OCI-LY3 (cell line): ENCODE measurements around the gene AFTPH.

Experiments used
- EZH2phosphoT487 ChIP-seq: fragments of 200-600 bp; shearing (Covaris generic); IDR thresholded peaks from 2 replicates; pipeline ENCODE4 v1.6.1; 2018; ENCODE audit warnings: antibody characterized with exemption, mixed run types, low read depth
- TF ChIP-seq, protein P1 (sequence below): fragments of 200-600, 300-600 bp; sonication (generic); IDR thresholded peaks from 2 replicates; pipeline ENCODE4 v1.5.1; 2014; ENCODE audit warnings: antibody characterized with exemption, low read length, low read depth

DNA sequence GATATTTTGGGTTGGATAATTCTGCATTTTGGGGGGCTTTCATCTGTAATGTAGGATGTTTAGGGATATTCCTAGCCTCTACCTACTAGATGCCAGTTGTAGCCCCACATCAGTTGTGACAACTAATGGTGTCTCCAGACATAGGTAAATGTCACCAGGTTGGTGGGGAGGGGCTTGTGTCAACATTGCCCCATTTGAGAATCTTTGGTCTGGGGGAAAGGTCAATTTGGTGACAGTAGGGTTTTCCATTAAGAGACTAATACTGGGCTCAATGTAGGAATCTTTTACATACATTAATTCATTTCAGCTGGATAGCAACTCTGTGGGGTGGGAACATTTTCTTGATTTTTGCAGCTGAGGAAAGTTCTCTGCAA is 6.6 kb upstream of the AFTPH start:
- TF ChIP-seq, protein P1, sequence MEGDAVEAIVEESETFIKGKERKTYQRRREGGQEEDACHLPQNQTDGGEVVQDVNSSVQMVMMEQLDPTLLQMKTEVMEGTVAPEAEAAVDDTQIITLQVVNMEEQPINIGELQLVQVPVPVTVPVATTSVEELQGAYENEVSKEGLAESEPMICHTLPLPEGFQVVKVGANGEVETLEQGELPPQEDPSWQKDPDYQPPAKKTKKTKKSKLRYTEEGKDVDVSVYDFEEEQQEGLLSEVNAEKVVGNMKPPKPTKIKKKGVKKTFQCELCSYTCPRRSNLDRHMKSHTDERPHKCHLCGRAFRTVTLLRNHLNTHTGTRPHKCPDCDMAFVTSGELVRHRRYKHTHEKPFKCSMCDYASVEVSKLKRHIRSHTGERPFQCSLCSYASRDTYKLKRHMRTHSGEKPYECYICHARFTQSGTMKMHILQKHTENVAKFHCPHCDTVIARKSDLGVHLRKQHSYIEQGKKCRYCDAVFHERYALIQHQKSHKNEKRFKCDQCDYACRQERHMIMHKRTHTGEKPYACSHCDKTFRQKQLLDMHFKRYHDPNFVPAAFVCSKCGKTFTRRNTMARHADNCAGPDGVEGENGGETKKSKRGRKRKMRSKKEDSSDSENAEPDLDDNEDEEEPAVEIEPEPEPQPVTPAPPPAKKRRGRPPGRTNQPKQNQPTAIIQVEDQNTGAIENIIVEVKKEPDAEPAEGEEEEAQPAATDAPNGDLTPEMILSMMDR = no peak
- TF ChIP-seq EZH2phosphoT487 = no peak
